ENCODE data around the gene SEC11A. TPM values are rescaled to one million over a fixed set of nuclear protein-coding genes. Genes with fewer than 3 reads are reported as not detected.
A peak's percentile ranks its signal among the peaks of the same experiment; 100 is the strongest.

The SEC11A gene
- polyA plus RNA-seq, 2 donors = 67.3 to 74.6 TPM

GRCh38 chr15:84715441-84716035, 401 bp downstream of the SEC11A start:
- Histone ChIP-seq H3K27ac (ENCODE audit: low read depth in 2 of 2, low read length in 1 of 2) (peak overlapping the region; percentile 90 to 96), H3K36me3 (ENCODE audit: control insufficient read depth in 2 of 2, insufficient read depth in 2 of 2, low read length in 1 of 2) (no peaks in the 10 kb centered on the region), H3K27me3 (ENCODE audit: control insufficient read depth in 1 of 2, insufficient read depth in 2 of 2, low read length in 2 of 2) (no peaks in the 10 kb centered on the region), H3K9me3 (ENCODE audit: control insufficient read depth in 2 of 2, insufficient read depth in 1 of 2, low read depth in 1 of 2, low read length in 1 of 2) (no peaks in the 10 kb centered on the region), H3K4me1 (ENCODE audit: control insufficient read depth in 2 of 2, insufficient read depth in 2 of 2, low read length in 1 of 2) (peaks cover 0 to 5% of the 10 kb centered on the region in 2 donors), H3K4me3 (ENCODE audit: low read depth in 1 of 2, low read length in 2 of 2) (peak overlapping the region; percentile 70 to 80)
- 0% methylated on average over 36 of the region's 36 CpGs for WGBS, 2 donors

GRCh38 chr15:84714821-84715220, 1.1 kb downstream of the SEC11A start:
- Histone ChIP-seq H3K27me3 (ENCODE audit: control insufficient read depth in 1 of 2, insufficient read depth in 2 of 2, low read length in 2 of 2) (no peaks in the 10 kb centered on the region), H3K27ac (ENCODE audit: low read depth in 2 of 2, low read length in 1 of 2) (no peak overlapping the region), H3K4me1 (ENCODE audit: control insufficient read depth in 2 of 2, insufficient read depth in 2 of 2, low read length in 1 of 2) (peaks cover 0 to 5% of the 10 kb centered on the region in 2 donors), H3K36me3 (ENCODE audit: control insufficient read depth in 2 of 2, insufficient read depth in 2 of 2, low read length in 1 of 2) (no peaks in the 10 kb centered on the region), H3K9me3 (ENCODE audit: control insufficient read depth in 2 of 2, insufficient read depth in 1 of 2, low read depth in 1 of 2, low read length in 1 of 2) (no peaks in the 10 kb centered on the region), H3K4me3 (ENCODE audit: low read depth in 1 of 2, low read length in 2 of 2) (peak overlapping the region in 1 of 2 donors; percentile 70)
- WGBS, 2 donors = 43 to 50% methylated on average over 3 of the region's 3 CpGs

- H3K9me3 ChIP-seq (ENCODE audit: control insufficient read depth in 2 of 2, insufficient read depth in 1 of 2, low read depth in 1 of 2, low read length in 1 of 2) = no peaks in the 10 kb centered on the region
- H3K4me1 ChIP-seq (ENCODE audit: control insufficient read depth in 2 of 2, insufficient read depth in 2 of 2, low read length in 1 of 2) = peaks cover 0 to 5% of the 10 kb centered on the region in 2 donors
- no peaks in the 10 kb centered on the region for H3K27me3 ChIP-seq (ENCODE audit: control insufficient read depth in 1 of 2, insufficient read depth in 2 of 2, low read length in 2 of 2)
- H3K27ac ChIP-seq (ENCODE audit: low read depth in 2 of 2, low read length in 1 of 2) = no peak overlapping the region
- no peaks in the 10 kb centered on the region for H3K36me3 ChIP-seq (ENCODE audit: control insufficient read depth in 2 of 2, insufficient read depth in 2 of 2, low read length in 1 of 2)
- 61 to 72% methylated on average over 5 of the region's 5 CpGs for WGBS, 2 donors
- peak overlapping the region in 1 of 2 donors; percentile 70 for H3K4me3 ChIP-seq (ENCODE audit: low read depth in 1 of 2, low read length in 2 of 2)
These were observed 1.6 kb downstream of the SEC11A start for GRCh38 chr15:84714372-84714771.

GRCh38 chr15:84703808-84704207, 12.1 kb downstream of the SEC11A start:
- no peaks in the 10 kb centered on the region for H3K4me1 ChIP-seq (ENCODE audit: control insufficient read depth in 2 of 2, insufficient read depth in 2 of 2, low read length in 1 of 2)
- H3K36me3 ChIP-seq (ENCODE audit: control insufficient read depth in 2 of 2, insufficient read depth in 2 of 2, low read length in 1 of 2) = peaks cover 0 to 3% of the 10 kb centered on the region in 2 donors
- no peak overlapping the region for H3K27ac ChIP-seq (ENCODE audit: low read depth in 2 of 2, low read length in 1 of 2)
- no peaks in the 10 kb centered on the region for H3K27me3 ChIP-seq (ENCODE audit: control insufficient read depth in 1 of 2, insufficient read depth in 2 of 2, low read length in 2 of 2)
- no peaks in the 10 kb centered on the region for H3K9me3 ChIP-seq (ENCODE audit: control insufficient read depth in 2 of 2, insufficient read depth in 1 of 2, low read depth in 1 of 2, low read length in 1 of 2)
- 94 to 95% methylated on average over 5 of the region's 5 CpGs for WGBS, 2 donors
- H3K4me3 ChIP-seq (ENCODE audit: low read depth in 1 of 2, low read length in 2 of 2) = no peak overlapping the region

- WGBS, 2 donors = 47% methylated on average over 4 of the region's 4 CpGs
- Histone ChIP-seq H3K4me3 (ENCODE audit: low read depth in 1 of 2, low read length in 2 of 2) (no peak overlapping the region), H3K4me1 (ENCODE audit: control insufficient read depth in 2 of 2, insufficient read depth in 2 of 2, low read length in 1 of 2) (no peaks in the 10 kb centered on the region), H3K36me3 (ENCODE audit: control insufficient read depth in 2 of 2, insufficient read depth in 2 of 2, low read length in 1 of 2) (peaks cover 0 to 3% of the 10 kb centered on the region in 2 donors), H3K27me3 (ENCODE audit: control insufficient read depth in 1 of 2, insufficient read depth in 2 of 2, low read length in 2 of 2) (no peaks in the 10 kb centered on the region), H3K9me3 (ENCODE audit: control insufficient read depth in 2 of 2, insufficient read depth in 1 of 2, low read depth in 1 of 2, low read length in 1 of 2) (no peaks in the 10 kb centered on the region), H3K27ac (ENCODE audit: low read depth in 2 of 2, low read length in 1 of 2) (no peak overlapping the region)
These were observed 12.9 kb downstream of the SEC11A start for GRCh38 chr15:84702961-84703482.

- no peak overlapping the region for H3K4me3 ChIP-seq (ENCODE audit: low read depth in 1 of 2, low read length in 2 of 2)
- WGBS, 2 donors = 89 to 92% methylated on average over 8 of the region's 8 CpGs
- no peaks in the 10 kb centered on the region for H3K4me1 ChIP-seq (ENCODE audit: control insufficient read depth in 2 of 2, insufficient read depth in 2 of 2, low read length in 1 of 2)
- H3K27me3 ChIP-seq (ENCODE audit: control insufficient read depth in 1 of 2, insufficient read depth in 2 of 2, low read length in 2 of 2) = no peaks in the 10 kb centered on the region
- no peaks in the 10 kb centered on the region for H3K9me3 ChIP-seq (ENCODE audit: control insufficient read depth in 2 of 2, insufficient read depth in 1 of 2, low read depth in 1 of 2, low read length in 1 of 2)
- H3K36me3 ChIP-seq (ENCODE audit: control insufficient read depth in 2 of 2, insufficient read depth in 2 of 2, low read length in 1 of 2) = no peaks in the 10 kb centered on the region
- no peak overlapping the region for H3K27ac ChIP-seq (ENCODE audit: low read depth in 2 of 2, low read length in 1 of 2)
These were observed 16.3 kb downstream of the SEC11A start for GRCh38 chr15:84699538-84700191.

GRCh38 chr15:84697236-84697990, 18.5 kb downstream of the SEC11A start:
- 18 to 29% methylated on average over 1 of the region's 1 CpG for WGBS, 2 donors
- Histone ChIP-seq H3K27ac (ENCODE audit: low read depth in 2 of 2, low read length in 1 of 2) (no peak overlapping the region), H3K36me3 (ENCODE audit: control insufficient read depth in 2 of 2, insufficient read depth in 2 of 2, low read length in 1 of 2) (no peaks in the 10 kb centered on the region), H3K9me3 (ENCODE audit: control insufficient read depth in 2 of 2, insufficient read depth in 1 of 2, low read depth in 1 of 2, low read length in 1 of 2) (no peaks in the 10 kb centered on the region), H3K4me3 (ENCODE audit: low read depth in 1 of 2, low read length in 2 of 2) (no peak overlapping the region), H3K4me1 (ENCODE audit: control insufficient read depth in 2 of 2, insufficient read depth in 2 of 2, low read length in 1 of 2) (no peaks in the 10 kb centered on the region), H3K27me3 (ENCODE audit: control insufficient read depth in 1 of 2, insufficient read depth in 2 of 2, low read length in 2 of 2) (no peaks in the 10 kb centered on the region)

GRCh38 chr15:84696757-84697156, 19.2 kb downstream of the SEC11A start:
- WGBS, 2 donors = 81 to 87% methylated on average over 4 of the region's 4 CpGs
- Histone ChIP-seq H3K4me1 (ENCODE audit: control insufficient read depth in 2 of 2, insufficient read depth in 2 of 2, low read length in 1 of 2) (no peaks in the 10 kb centered on the region), H3K27me3 (ENCODE audit: control insufficient read depth in 1 of 2, insufficient read depth in 2 of 2, low read length in 2 of 2) (no peaks in the 10 kb centered on the region), H3K4me3 (ENCODE audit: low read depth in 1 of 2, low read length in 2 of 2) (no peak overlapping the region), H3K36me3 (ENCODE audit: control insufficient read depth in 2 of 2, insufficient read depth in 2 of 2, low read length in 1 of 2) (no peaks in the 10 kb centered on the region), H3K9me3 (ENCODE audit: control insufficient read depth in 2 of 2, insufficient read depth in 1 of 2, low read depth in 1 of 2, low read length in 1 of 2) (no peaks in the 10 kb centered on the region), H3K27ac (ENCODE audit: low read depth in 2 of 2, low read length in 1 of 2) (no peak overlapping the region)

GRCh38 chr15:84690342-84690741, 25.6 kb downstream of the SEC11A start:
- Histone ChIP-seq H3K9me3 (ENCODE audit: control insufficient read depth in 2 of 2, insufficient read depth in 1 of 2, low read depth in 1 of 2, low read length in 1 of 2) (no peaks in the 10 kb centered on the region), H3K36me3 (ENCODE audit: control insufficient read depth in 2 of 2, insufficient read depth in 2 of 2, low read length in 1 of 2) (peaks cover 0 to 9% of the 10 kb centered on the region in 2 donors), H3K27me3 (ENCODE audit: control insufficient read depth in 1 of 2, insufficient read depth in 2 of 2, low read length in 2 of 2) (no peaks in the 10 kb centered on the region), H3K4me3 (ENCODE audit: low read depth in 1 of 2, low read length in 2 of 2) (no peak overlapping the region), H3K4me1 (ENCODE audit: control insufficient read depth in 2 of 2, insufficient read depth in 2 of 2, low read length in 1 of 2) (no peaks in the 10 kb centered on the region), H3K27ac (ENCODE audit: low read depth in 2 of 2, low read length in 1 of 2) (no peak overlapping the region)
- WGBS, 2 donors = 97% methylated on average over 8 of the region's 8 CpGs

Data from esophagus (tissue), 2 donors.